ENCODE data around the gene BTN2A1. TPM values are rescaled to one million over a fixed set of nuclear protein-coding genes. Genes with fewer than 3 reads are reported as not detected.

The BTN2A1 gene
- total and polyA plus RNA-seq, 10 of the 15 experiments (the other 5 are each of a cell fraction or from before 2014, with no cell fraction given): 8.2 to 28.0 (median 15.8) TPM

DNA sequence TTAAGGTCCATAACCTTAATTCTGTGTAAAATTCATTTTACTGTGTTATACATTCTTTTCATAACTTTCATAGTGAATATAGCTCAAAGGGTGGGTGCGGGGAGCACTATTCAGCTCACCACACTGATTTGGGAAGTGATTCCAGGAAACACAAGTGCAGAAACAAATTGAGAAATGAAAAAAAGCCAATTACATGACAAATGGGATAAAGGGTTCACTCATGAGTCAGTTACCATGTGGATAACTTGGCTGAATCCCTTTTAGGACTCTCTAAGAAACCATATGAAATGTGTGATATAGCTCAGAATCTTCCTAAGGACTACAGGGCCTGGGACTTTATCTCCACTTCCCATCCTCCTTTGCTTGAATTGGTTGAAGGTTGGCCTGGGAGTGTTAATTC lies 3.1 kb upstream of the BTN2A1 start:
- Histone ChIP-seq H3K4me1 (ENCODE audit: control insufficient read depth, insufficient read depth, low read length) (peaks cover 10% of the 10 kb centered on the region), H3K79me2 (ENCODE audit: control insufficient read depth, insufficient read depth, low read length) (peaks cover 19% of the 10 kb centered on the region), H3K4me3 (no peak overlapping the region), H3K9ac (ENCODE audit: control insufficient read depth, insufficient read depth, low read length) (no peak overlapping the region), H3K27me3 (replicated peaks in 1 of 2; ENCODE audit: control insufficient read depth in 2 of 2, insufficient read depth in 2 of 2, low read length in 1 of 2) (no peaks in the 10 kb centered on the region), H3K9me3 (replicated peaks; ENCODE audit: control insufficient read depth, insufficient read depth, low read length) (no peaks in the 10 kb centered on the region), H3K27ac (ENCODE audit: control insufficient read depth, insufficient read depth) (no peak overlapping the region), H4K20me1 (ENCODE audit: control insufficient read depth, insufficient read depth) (no peaks in the 10 kb centered on the region), H3K36me3 (ENCODE audit: control insufficient read depth in 2 of 2, insufficient read depth in 2 of 2, low read length in 1 of 2) (peaks cover 1 to 14% of the 10 kb centered on the region in 2 experiments; a peak in 2 of 4 replicates), H3K4me2 (ENCODE audit: control insufficient read depth, insufficient read depth) (no peak overlapping the region), H2AFZ (ENCODE audit: control insufficient read depth, low read depth, low read length) (no peak overlapping the region)
- ChIA-PET SMC1A (ENCODE audit: uncharacterized antibody, unreplicated experiment) (interaction anchor here (0.8 to 2.9 kb wide), 5 partner anchors 9 to 22 kb away, joined by 3 to 25 read pairs (median 4); no protein-coding TSS in a partner anchor), RAD21 (ENCODE audit: unreplicated experiment) (interaction anchor here (0.6 to 1.0 kb wide), 2 partner anchors 9 to 96 kb away, joined by 4 to 5 read pairs; no protein-coding TSS in a partner anchor), CTCF (interaction anchor here (1.5 kb wide), 1 partner anchor 9 kb away, joined by 6 read pairs; no protein-coding TSS in a partner anchor), POLR2A (interaction anchor here (0.7 to 2.6 kb wide), 2 partner anchors 9 to 15 kb away, joined by 3 to 21 read pairs; no protein-coding TSS in a partner anchor)
- 46% methylated on average over 1 of the region's 1 CpG for WGBS (ENCODE audit: insufficient coverage, insufficient replicate concordance, low lambda C conversion rate, missing lambda C conversion rate)
- ATAC-seq (no peak), FAIRE-seq (no peak), DNase-seq (ENCODE audit: low read depth, low spot score) (no peak)
- intact Hi-C loops (cut with micrococcal nuclease; ENCODE audit: unreplicated experiment) (no loop called here), in situ Hi-C loops (cut with MboI) (no loop called here)
- BruUV-seq (replicated peaks): no TSS peak
- TF ChIP-seq NR2F1 (conservative IDR thresholded peaks at IDR 0.05): no peak
- TF ChIP-seq SMARCA5 (IDR thresholded peaks at IDR 0.05): no peak
- no peak for TF ChIP-seq CREM (IDR thresholded peaks at IDR 0.05; ENCODE audit: low read depth)
- TF ChIP-seq SMAD5 (IDR thresholded peaks at IDR 0.05; ENCODE audit: low read depth): no peak
- no peak for TF ChIP-seq RCOR1 (conservative IDR thresholded peaks at IDR 0.05; ENCODE audit: low read depth, low read length)
- TF ChIP-seq, protein P1, sequence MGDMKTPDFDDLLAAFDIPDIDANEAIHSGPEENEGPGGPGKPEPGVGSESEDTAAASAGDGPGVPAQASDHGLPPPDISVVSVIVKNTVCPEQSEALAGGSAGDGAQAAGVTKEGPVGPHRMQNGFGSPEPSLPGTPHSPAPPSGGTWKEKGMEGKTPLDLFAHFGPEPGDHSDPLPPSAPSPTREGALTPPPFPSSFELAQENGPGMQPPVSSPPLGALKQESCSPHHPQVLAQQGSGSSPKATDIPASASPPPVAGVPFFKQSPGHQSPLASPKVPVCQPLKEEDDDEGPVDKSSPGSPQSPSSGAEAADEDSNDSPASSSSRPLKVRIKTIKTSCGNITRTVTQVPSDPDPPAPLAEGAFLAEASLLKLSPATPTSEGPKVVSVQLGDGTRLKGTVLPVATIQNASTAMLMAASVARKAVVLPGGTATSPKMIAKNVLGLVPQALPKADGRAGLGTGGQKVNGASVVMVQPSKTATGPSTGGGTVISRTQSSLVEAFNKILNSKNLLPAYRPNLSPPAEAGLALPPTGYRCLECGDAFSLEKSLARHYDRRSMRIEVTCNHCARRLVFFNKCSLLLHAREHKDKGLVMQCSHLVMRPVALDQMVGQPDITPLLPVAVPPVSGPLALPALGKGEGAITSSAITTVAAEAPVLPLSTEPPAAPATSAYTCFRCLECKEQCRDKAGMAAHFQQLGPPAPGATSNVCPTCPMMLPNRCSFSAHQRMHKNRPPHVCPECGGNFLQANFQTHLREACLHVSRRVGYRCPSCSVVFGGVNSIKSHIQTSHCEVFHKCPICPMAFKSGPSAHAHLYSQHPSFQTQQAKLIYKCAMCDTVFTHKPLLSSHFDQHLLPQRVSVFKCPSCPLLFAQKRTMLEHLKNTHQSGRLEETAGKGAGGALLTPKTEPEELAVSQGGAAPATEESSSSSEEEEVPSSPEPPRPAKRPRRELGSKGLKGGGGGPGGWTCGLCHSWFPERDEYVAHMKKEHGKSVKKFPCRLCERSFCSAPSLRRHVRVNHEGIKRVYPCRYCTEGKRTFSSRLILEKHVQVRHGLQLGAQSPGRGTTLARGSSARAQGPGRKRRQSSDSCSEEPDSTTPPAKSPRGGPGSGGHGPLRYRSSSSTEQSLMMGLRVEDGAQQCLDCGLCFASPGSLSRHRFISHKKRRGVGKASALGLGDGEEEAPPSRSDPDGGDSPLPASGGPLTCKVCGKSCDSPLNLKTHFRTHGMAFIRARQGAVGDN (IDR thresholded peaks at IDR 0.05): no peak
- TF ChIP-seq ESRRA (IDR thresholded peaks at IDR 0.05; ENCODE audit: low read length): no peak

Measured in GM12878 (cell line).